Subcutaneous abdominal adipose tissue (tissue), 5 donors: ENCODE data around the gene LILRB5.
"Not testable (repeated sequence)": the region's sequence is repeated elsewhere in the genome, so short reads cannot be mapped to it uniquely, and the experiment has no call there.

Experiments used
- H3K27ac ChIP-seq: one replicate; pipeline ENCODE4 v1.7.0; 2013; ENCODE audit warnings: low read depth, mild to moderate bottlenecking, inconsistent platforms, low read length, moderate library complexity
- H3K27me3 ChIP-seq, 5 donors: one replicate each; pipeline ENCODE4 v1.7.0; 2013; ENCODE audit warnings: low read length in 5 of 5, inconsistent platforms in 1 of 5; ENCODE audit not compliant: control insufficient read depth in 5 of 5, insufficient read depth in 4 of 5
- H3K36me3 ChIP-seq, 5 donors: one replicate each; pipeline ENCODE4 v1.7.0; 2013; ENCODE audit warnings: low read length in 5 of 5; ENCODE audit not compliant: control insufficient read depth in 5 of 5, insufficient read depth in 5 of 5
- H3K4me1 ChIP-seq, 5 donors: one replicate each; pipeline ENCODE4 v1.7.0; 2013; ENCODE audit warnings: low read length in 5 of 5, mild to moderate bottlenecking in 3 of 5, moderate library complexity in 1 of 5; ENCODE audit not compliant: control insufficient read depth in 5 of 5, insufficient read depth in 5 of 5
- H3K4me3 ChIP-seq, 5 donors: one replicate each; pipeline ENCODE4 v1.7.0; 2013; ENCODE audit warnings: low read length in 5 of 5, low read depth in 1 of 5
- H3K9ac ChIP-seq, 5 donors: one replicate each; pipeline ENCODE4 v1.7.0; 2013; ENCODE audit warnings: low read length in 5 of 5, mild to moderate bottlenecking in 4 of 5, moderate library complexity in 3 of 5
- H3K9me3 ChIP-seq, 5 donors: one replicate each; pipeline ENCODE4 v1.7.0; 2013; ENCODE audit warnings: low read length in 5 of 5; ENCODE audit not compliant: control insufficient read depth in 5 of 5
- donor health status: healthy.
- donor health status: healthy.
- donor health status: healthy.
- donor health status: healthy.
- donor health status: healthy.

The LILRB5 gene

GRCh38 chr19:54278056-54278455 is 21.0 kb upstream of the LILRB5 start:
- H3K27ac ChIP-seq, H3K9ac ChIP-seq, H3K4me3 ChIP-seq, H3K36me3 ChIP-seq, H3K9me3 ChIP-seq: not testable (repeated sequence)
- peaks cover 0 to 23% (median 5%) of the 10 kb centered on the region in 5 donors for H3K4me1 ChIP-seq
- peaks cover 0 to 18% (median 9%) of the 10 kb centered on the region in 5 donors for H3K27me3 ChIP-seq

- not testable (repeated sequence) for H3K27ac ChIP-seq, H3K9ac ChIP-seq, H3K4me3 ChIP-seq, H3K9me3 ChIP-seq, H3K36me3 ChIP-seq
- H3K4me1 ChIP-seq: peaks cover 0 to 19% (median 5%) of the 10 kb centered on the region in 5 donors
- H3K27me3 ChIP-seq: peaks cover 0 to 18% (median 9%) of the 10 kb centered on the region in 5 donors
These were observed 20.1 kb upstream of the LILRB5 start for GRCh38 chr19:54277111-54277615.

- H3K4me3 ChIP-seq: no peak overlapping the region
- no peaks in the 10 kb centered on the region for H3K9me3 ChIP-seq
- H3K9ac ChIP-seq: no peak overlapping the region
- peaks cover 0 to 12% (median 5%) of the 10 kb centered on the region in 5 donors for H3K4me1 ChIP-seq
- H3K36me3 ChIP-seq: no peaks in the 10 kb centered on the region
- H3K27ac ChIP-seq: no peak overlapping the region
- H3K27me3 ChIP-seq: peaks cover 0 to 18% (median 9%) of the 10 kb centered on the region in 5 donors
These were observed 18.9 kb upstream of the LILRB5 start for GRCh38 chr19:54275951-54276350.

- H3K9me3 ChIP-seq, H3K27ac ChIP-seq, H3K4me1 ChIP-seq, H3K4me3 ChIP-seq, H3K9ac ChIP-seq, H3K36me3 ChIP-seq: not testable (repeated sequence)
- H3K27me3 ChIP-seq: peaks cover 0 to 11% (median 4%) of the 10 kb centered on the region in 5 donors
These were observed 17.4 kb upstream of the LILRB5 start for GRCh38 chr19:54274516-54274915.

- Histone ChIP-seq H3K4me3 (no peak overlapping the region), H3K4me1 (no peaks in the 10 kb centered on the region), H3K9me3 (no peaks in the 10 kb centered on the region), H3K27me3 (peaks cover 0 to 10% (median 4%) of the 10 kb centered on the region in 5 donors), H3K36me3 (no peaks in the 10 kb centered on the region), H3K9ac (no peak overlapping the region), H3K27ac (no peak overlapping the region)
These were observed 16.7 kb upstream of the LILRB5 start for GRCh38 chr19:54273821-54274220.

GRCh38 chr19:54272181-54272580 is 15.1 kb upstream of the LILRB5 start:
- not testable (repeated sequence) for H3K4me3 ChIP-seq, H3K27ac ChIP-seq, H3K9ac ChIP-seq

GRCh38 chr19:54271587-54271986 is 14.5 kb upstream of the LILRB5 start:
- H3K4me3 ChIP-seq, H3K4me1 ChIP-seq, H3K9ac ChIP-seq, H3K27me3 ChIP-seq, H3K36me3 ChIP-seq, H3K9me3 ChIP-seq, H3K27ac ChIP-seq: not testable (repeated sequence)

More at GRCh38 chr19:54272181-54272580, 15.1 kb upstream of the LILRB5 start:
- H3K36me3 ChIP-seq, H3K27me3 ChIP-seq, H3K4me1 ChIP-seq, H3K9me3 ChIP-seq: not testable (repeated sequence)

GRCh38 chr19:54271106-54271505 is 14.0 kb upstream of the LILRB5 start:
- Histone ChIP-seq H3K27me3 (peaks cover 0 to 5% (median 4%) of the 10 kb centered on the region in 5 donors), H3K9ac (no peak overlapping the region), H3K4me3 (no peak overlapping the region), H3K36me3 (no peaks in the 10 kb centered on the region), H3K4me1 (no peaks in the 10 kb centered on the region), H3K27ac (no peak overlapping the region), H3K9me3 (no peaks in the 10 kb centered on the region)

- no peaks in the 10 kb centered on the region for H3K9me3 ChIP-seq
- H3K9ac ChIP-seq: no peak overlapping the region
- peaks cover 0 to 4% (median 0%) of the 10 kb centered on the region in 5 donors for H3K27me3 ChIP-seq
- no peaks in the 10 kb centered on the region for H3K36me3 ChIP-seq
- H3K4me1 ChIP-seq: no peaks in the 10 kb centered on the region
- no peak overlapping the region for H3K27ac ChIP-seq
- no peak overlapping the region for H3K4me3 ChIP-seq
These were observed 11.9 kb upstream of the LILRB5 start for GRCh38 chr19:54268936-54269335.

- no peaks in the 10 kb centered on the region for H3K9me3 ChIP-seq
- no peak overlapping the region for H3K4me3 ChIP-seq
- H3K9ac ChIP-seq: no peak overlapping the region
- peaks cover 0 to 2% (median 0%) of the 10 kb centered on the region in 5 donors for H3K27me3 ChIP-seq
- H3K4me1 ChIP-seq: no peaks in the 10 kb centered on the region
- H3K36me3 ChIP-seq: no peaks in the 10 kb centered on the region
- H3K27ac ChIP-seq: no peak overlapping the region
These were observed 9.1 kb upstream of the LILRB5 start for GRCh38 chr19:54266133-54266532.

GRCh38 chr19:54262470-54262869 is 5.4 kb upstream of the LILRB5 start:
- H3K4me3 ChIP-seq: no peak overlapping the region
- no peaks in the 10 kb centered on the region for H3K4me1 ChIP-seq
- no peaks in the 10 kb centered on the region for H3K36me3 ChIP-seq
- H3K9me3 ChIP-seq: no peaks in the 10 kb centered on the region
- no peak overlapping the region for H3K27ac ChIP-seq
- no peak overlapping the region for H3K9ac ChIP-seq
- peaks cover 0 to 5% (median 0%) of the 10 kb centered on the region in 5 donors for H3K27me3 ChIP-seq
